GM21723 (cell line): ENCODE measurements around the gene CD207.
"Not testable (repeated sequence)": the region's sequence is repeated elsewhere in the genome, so short reads cannot be mapped to it uniquely, and the experiment has no call there.

ENCODE experiments used
- ATAC-seq: cut with Tn5 transposase; IDR thresholded peaks from one replicate; pipeline ENCODE4 v1.9.1; 2021; ENCODE audit warnings: mild to moderate bottlenecking, moderate library complexity; ENCODE audit not compliant: unreplicated experiment

CD207 gene

GRCh38 chr2:70835643-70836042 lies at the start of gene CD207:
Gene CD207, minus strand, starts transcription at chr2:70835816. Its CDS starts 40 bp downstream, at chr2:70835776.
- no peak for ATAC-seq

GRCh38 chr2:70878543-70878942 lies 42.9 kb upstream of the CD207 start:
- ATAC-seq: not testable (repeated sequence)

GRCh38 chr2:70876138-70876537 lies 40.5 kb upstream of the CD207 start:
- not testable (repeated sequence) for ATAC-seq

- ATAC-seq: no peak
Measured at GRCh38 chr2:70873541-70873940, 37.9 kb upstream of the CD207 start.

- ATAC-seq: peak; percentile 86
Measured at GRCh38 chr2:70871398-70872211, 36.0 kb upstream of the CD207 start.

- ATAC-seq: no peak
Measured at GRCh38 chr2:70870790-70871189, 35.2 kb upstream of the CD207 start.

- no peak for ATAC-seq
Measured at GRCh38 chr2:70868970-70869369, 33.4 kb upstream of the CD207 start.

- ATAC-seq: peak; percentile 60
Measured at GRCh38 chr2:70861777-70862625, 26.4 kb upstream of the CD207 start.

- no peak for ATAC-seq
Measured at GRCh38 chr2:70855667-70856066, 20.1 kb upstream of the CD207 start.

- no peak for ATAC-seq
Measured at GRCh38 chr2:70854411-70854810, 18.8 kb upstream of the CD207 start.

- no peak for ATAC-seq
Measured at GRCh38 chr2:70852824-70853223, 17.2 kb upstream of the CD207 start.

- ATAC-seq: peak; percentile 89
Measured at GRCh38 chr2:70851704-70852103, 16.1 kb upstream of the CD207 start.

GRCh38 chr2:70850925-70851324 lies 15.3 kb upstream of the CD207 start:
- ATAC-seq: no peak

- ATAC-seq: no peak
Measured at GRCh38 chr2:70842401-70842800, 6.8 kb upstream of the CD207 start.

GRCh38 chr2:70837980-70838925 lies 2.6 kb upstream of the CD207 start:
- ATAC-seq: no peak

GRCh38 chr2:70834881-70835280 lies 735 bp downstream of the CD207 start:
- ATAC-seq: no peak

GRCh38 chr2:70834106-70834505 lies 1.5 kb downstream of the CD207 start:
- no peak for ATAC-seq

- ATAC-seq: no peak
Measured at GRCh38 chr2:70833246-70833645, 2.4 kb downstream of the CD207 start.

- ATAC-seq: no peak
Measured at GRCh38 chr2:70832386-70832785, 3.2 kb downstream of the CD207 start.

GRCh38 chr2:70831861-70832260 lies 3.8 kb downstream of the CD207 start:
- ATAC-seq: no peak

GRCh38 chr2:70830366-70830765 lies 5.2 kb downstream of the CD207 start:
- no peak for ATAC-seq
